Measurements from ENCODE around the gene ZNF787. TPM values are rescaled to one million over a fixed set of nuclear protein-coding genes. Genes with fewer than 3 reads are reported as not detected.

ZNF787 gene
- total RNA-seq, 1 donor from 2014 or later = 32.4 TPM

DNA sequence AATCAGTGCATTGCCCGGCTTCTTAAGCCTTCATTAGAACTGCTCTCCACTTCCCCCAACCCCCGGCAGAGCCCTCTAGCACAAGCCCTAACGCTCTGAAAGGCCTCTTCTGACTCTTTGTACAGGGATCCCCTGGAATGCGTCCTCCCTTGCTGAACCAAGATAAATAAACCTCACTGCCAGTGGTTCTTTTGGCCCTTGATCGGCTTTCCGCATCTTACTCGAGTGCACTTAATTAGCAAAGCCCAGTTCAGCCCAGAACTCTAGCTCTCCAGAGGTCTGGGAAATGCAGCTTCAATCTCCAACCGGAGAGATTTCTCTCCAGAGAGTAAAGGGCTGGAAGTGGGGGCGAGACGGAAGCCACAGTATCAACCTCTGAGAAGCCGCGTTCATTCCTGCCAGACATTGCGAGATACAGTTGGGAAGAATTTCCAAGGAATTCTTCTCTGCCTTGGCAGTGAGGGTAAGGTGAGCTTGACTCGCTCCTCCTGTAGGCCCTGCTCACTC is 11.3 kb upstream of the ZNF787 start:
- Histone ChIP-seq H3K9me3 (no peaks in the 10 kb centered on the region), H3K27ac (peak overlapping the region; percentile 73), H3K4me1 (peaks cover 4% of the 10 kb centered on the region), H3K27me3 (ENCODE audit: low read depth) (no peaks in the 10 kb centered on the region), H3K36me3 (no peaks in the 10 kb centered on the region), H3K4me3 (peak overlapping the region; percentile 32)
- DNase-seq (peak; percentile 69), ATAC-seq (peak; percentile 83 to 92)
- TF ChIP-seq, protein P1, sequence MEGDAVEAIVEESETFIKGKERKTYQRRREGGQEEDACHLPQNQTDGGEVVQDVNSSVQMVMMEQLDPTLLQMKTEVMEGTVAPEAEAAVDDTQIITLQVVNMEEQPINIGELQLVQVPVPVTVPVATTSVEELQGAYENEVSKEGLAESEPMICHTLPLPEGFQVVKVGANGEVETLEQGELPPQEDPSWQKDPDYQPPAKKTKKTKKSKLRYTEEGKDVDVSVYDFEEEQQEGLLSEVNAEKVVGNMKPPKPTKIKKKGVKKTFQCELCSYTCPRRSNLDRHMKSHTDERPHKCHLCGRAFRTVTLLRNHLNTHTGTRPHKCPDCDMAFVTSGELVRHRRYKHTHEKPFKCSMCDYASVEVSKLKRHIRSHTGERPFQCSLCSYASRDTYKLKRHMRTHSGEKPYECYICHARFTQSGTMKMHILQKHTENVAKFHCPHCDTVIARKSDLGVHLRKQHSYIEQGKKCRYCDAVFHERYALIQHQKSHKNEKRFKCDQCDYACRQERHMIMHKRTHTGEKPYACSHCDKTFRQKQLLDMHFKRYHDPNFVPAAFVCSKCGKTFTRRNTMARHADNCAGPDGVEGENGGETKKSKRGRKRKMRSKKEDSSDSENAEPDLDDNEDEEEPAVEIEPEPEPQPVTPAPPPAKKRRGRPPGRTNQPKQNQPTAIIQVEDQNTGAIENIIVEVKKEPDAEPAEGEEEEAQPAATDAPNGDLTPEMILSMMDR (IDR thresholded peaks at IDR 0.05) = no peak
- intact Hi-C loops (cut with DNase I) = no loop called here

GRCh38 chr19:56131651-56132050 is 10.6 kb upstream of the ZNF787 start:
- TF ChIP-seq, protein P1 (IDR thresholded peaks at IDR 0.05) = no peak
- intact Hi-C loops (cut with DNase I) = no loop called here

DNA sequence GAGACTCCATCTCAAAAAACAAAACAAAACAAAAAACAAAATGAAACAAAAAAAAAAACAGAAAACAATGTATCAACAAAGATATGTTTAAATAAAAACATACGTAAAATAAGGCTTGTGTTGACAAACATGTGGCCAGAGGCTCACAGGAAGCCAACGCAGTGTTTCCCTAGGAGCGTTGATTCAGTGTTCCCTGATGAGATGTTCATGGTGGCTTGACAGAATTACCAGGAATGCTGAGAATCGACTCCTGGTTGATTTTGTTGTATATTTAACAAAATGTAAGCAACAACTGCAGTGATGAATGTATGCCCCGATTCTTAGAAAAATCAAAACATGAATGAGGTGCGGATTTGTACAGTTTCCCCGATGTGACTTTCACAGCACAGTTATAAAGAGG is 8.9 kb upstream of the ZNF787 start:
- ATAC-seq = no peak
- Histone ChIP-seq H3K27me3 (ENCODE audit: low read depth) (no peaks in the 10 kb centered on the region), H3K4me1 (no peaks in the 10 kb centered on the region), H3K36me3 (no peaks in the 10 kb centered on the region), H3K27ac (no peak overlapping the region), H3K4me3 (no peak overlapping the region), H3K9me3 (no peaks in the 10 kb centered on the region)
- intact Hi-C loops (cut with DNase I) = no loop called here
- no peak for DNase-seq
- TF ChIP-seq, protein P1 (IDR thresholded peaks at IDR 0.05) = no peak

More at GRCh38 chr19:56131651-56132050, 10.6 kb upstream of the ZNF787 start:
- DNase-seq = no peak
- Histone ChIP-seq H3K27me3 (ENCODE audit: low read depth) (no peaks in the 10 kb centered on the region), H3K36me3 (no peaks in the 10 kb centered on the region), H3K27ac (peak overlapping the region; percentile 73), H3K4me1 (no peaks in the 10 kb centered on the region), H3K9me3 (no peaks in the 10 kb centered on the region), H3K4me3 (no peak overlapping the region)
- no peak for ATAC-seq

DNA sequence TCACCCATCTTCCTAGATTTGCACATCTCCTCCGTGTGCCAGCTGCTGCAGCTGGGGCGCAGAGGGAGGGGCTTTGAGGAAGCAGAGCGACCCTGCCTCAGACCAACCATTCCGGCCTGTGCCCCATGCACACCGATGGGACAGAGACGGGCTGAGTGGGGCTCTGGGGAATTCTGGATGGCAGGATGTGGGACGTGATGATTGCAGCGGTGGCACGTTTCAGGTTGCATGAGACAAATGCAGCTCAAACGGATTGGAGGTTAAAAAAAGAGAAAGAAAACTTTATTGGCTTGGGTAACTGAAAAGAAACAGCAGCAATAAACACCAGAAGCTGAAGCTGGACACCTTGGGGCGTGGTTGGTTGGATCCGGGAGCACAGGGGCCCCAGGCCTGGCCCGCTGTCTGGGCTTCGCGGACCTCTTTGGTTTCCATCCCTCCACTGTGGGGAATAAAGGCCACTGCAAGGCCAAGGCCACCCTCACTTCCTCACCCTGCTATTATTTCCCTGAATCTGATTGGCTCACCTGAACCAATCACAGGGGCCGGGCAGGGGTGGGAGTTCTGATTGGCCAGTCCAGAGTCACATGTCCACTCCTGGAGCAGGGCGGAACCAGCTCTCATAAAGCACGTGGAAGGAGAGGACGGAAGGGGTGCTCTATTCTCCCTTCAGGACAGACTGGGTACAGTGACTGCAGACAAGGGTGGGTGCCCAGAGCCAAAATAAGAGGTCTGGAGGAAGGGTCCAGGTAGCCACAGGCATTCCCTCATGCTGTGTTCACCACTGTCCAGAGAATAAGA is 6.1 kb upstream of the ZNF787 start:
- TF ChIP-seq, protein P1 (IDR thresholded peaks at IDR 0.05) = no peak
- no peak for DNase-seq
- no peaks in the 10 kb centered on the region for H3K27me3 ChIP-seq (ENCODE audit: low read depth)

DNA sequence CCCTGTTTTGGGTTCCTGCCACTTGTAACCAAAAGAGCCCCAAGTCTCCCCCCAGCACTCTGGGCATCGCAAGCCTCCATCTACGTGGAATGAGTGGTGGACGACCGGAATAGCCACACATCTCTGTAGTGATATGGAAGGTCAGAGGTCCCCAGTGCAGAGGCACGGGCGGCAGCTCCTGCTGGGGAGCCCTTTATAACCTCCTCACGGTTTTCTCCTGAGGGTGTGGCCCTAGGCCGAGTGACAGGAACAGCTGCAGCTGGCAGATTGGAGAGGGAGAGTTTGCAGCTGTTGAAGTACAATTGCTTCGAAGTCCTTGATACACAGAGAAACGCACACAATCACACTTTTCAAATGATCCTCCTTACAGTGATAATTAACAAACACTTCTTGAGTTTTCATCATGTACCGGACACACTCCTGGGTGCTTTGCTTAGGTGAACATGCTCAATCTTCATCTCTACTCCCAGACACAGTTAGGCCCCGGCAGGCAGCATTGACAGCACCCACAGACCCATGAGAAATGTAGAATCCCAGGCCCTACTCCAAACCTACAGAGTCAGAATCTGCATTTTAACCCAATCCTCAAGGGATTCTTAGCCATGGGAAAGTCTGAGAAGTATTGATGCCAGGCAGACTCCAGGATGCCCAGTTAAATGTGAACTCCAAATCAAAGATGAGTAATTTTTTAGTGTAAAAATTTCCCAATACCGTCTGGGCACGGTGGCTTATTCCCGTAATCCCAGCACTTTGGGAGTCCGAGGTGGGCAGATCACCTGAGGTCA is 4.9 kb upstream of the ZNF787 start:
- TF ChIP-seq, protein P1 (IDR thresholded peaks at IDR 0.05) = no peak
- Histone ChIP-seq H3K4me1 (peaks cover 5% of the 10 kb centered on the region), H3K9me3 (no peaks in the 10 kb centered on the region), H3K4me3 (no peak overlapping the region), H3K36me3 (no peaks in the 10 kb centered on the region), H3K27ac (no peak overlapping the region), H3K27me3 (ENCODE audit: low read depth) (no peaks in the 10 kb centered on the region)
- ATAC-seq (no peak), DNase-seq (no peak)
- intact Hi-C loops (cut with DNase I) = no loop called here

More for the DNA sequence above, 6.1 kb upstream of the ZNF787 start:
- intact Hi-C loops (cut with DNase I) = no loop called here
- Histone ChIP-seq H3K4me3 (no peak overlapping the region), H3K4me1 (no peaks in the 10 kb centered on the region), H3K36me3 (no peaks in the 10 kb centered on the region), H3K27ac (no peak overlapping the region), H3K9me3 (no peaks in the 10 kb centered on the region)
- ATAC-seq = no peak

Measured in lower lobe of right lung (tissue), 2 donors.